ENCODE results near the gene WBP4.
"Not testable (repeated sequence)": the region's sequence is repeated elsewhere in the genome, so short reads cannot be mapped to it uniquely, and the experiment has no call there.

Gene WBP4

DNA sequence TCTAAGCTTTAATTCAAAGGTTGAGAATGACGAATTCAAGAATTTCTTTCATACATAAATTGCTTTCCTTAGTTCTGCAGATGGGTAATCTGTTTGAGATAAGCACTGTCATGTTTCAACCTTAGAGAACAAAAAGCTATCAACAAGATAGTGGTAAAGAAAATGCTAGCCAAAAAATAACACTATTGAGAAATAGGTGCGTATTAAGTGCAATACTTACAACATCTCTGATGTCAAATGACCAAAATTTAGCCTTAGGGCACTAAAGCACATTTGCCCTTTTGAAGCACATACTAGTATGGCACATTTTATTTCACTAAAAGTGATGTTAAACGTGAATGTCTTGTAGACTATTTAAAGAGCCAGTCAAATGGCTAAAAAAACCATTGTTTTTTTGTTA lies 66.4 kb downstream of the WBP4 start:
- H2BK120ac ChIP-seq (ENCODE audit: low read depth, low read length), result no peak overlapping the region
- no peak overlapping the region for H2BK5ac ChIP-seq (ENCODE audit: low read length)
- H3K4me1 ChIP-seq (ENCODE audit: control insufficient read depth, low read depth, low read length), result peaks cover 4% of the 10 kb centered on the region
- no peak overlapping the region for H3K4ac ChIP-seq (ENCODE audit: low read depth, low read length)
- H3K18ac ChIP-seq (ENCODE audit: low read length), result no peak overlapping the region
- H3K27me3 ChIP-seq (ENCODE audit: insufficient read depth, low read length, poor library complexity), result no peaks in the 10 kb centered on the region
- no peak overlapping the region for H4K8ac ChIP-seq (ENCODE audit: low read depth, low read length)
- no peak overlapping the region for H3K4me3 ChIP-seq (ENCODE audit: low read length)
- H3K27ac ChIP-seq (ENCODE audit: low read depth, low read length), result no peak overlapping the region
- H3K56ac ChIP-seq (ENCODE audit: low read length), result no peak overlapping the region
- no peak overlapping the region for H3K4me2 ChIP-seq (ENCODE audit: low read length)
- no peak overlapping the region for H3K9ac ChIP-seq (ENCODE audit: low read length)
- H2BK15ac ChIP-seq (replicated peaks; ENCODE audit: low read depth), result no peak overlapping the region
- peaks cover 10% of the 10 kb centered on the region for H3K79me2 ChIP-seq (ENCODE audit: control insufficient read depth, insufficient read depth, low read length)
- no peaks in the 10 kb centered on the region for H3K36me3 ChIP-seq (ENCODE audit: control insufficient read depth, insufficient read depth, low read length)
- H4K5ac ChIP-seq (ENCODE audit: low read length), result no peak overlapping the region
- no peak overlapping the region for H3K23ac ChIP-seq (ENCODE audit: low read length)
- no peak overlapping the region for H2AK5ac ChIP-seq (ENCODE audit: low read length)
- H3K79me1 ChIP-seq (ENCODE audit: low read length), result peaks cover 6% of the 10 kb centered on the region
- WGBS (ENCODE audit: extremely low coverage, insufficient coverage, low lambda C conversion rate), result 100% methylated on average over 1 of the region's 3 CpGs
- DNase-seq, result no peak

- no CpG with 5 or more reads among the region's 3 CpGs for WGBS (ENCODE audit: extremely low coverage, insufficient coverage, low lambda C conversion rate)
- H2AK5ac ChIP-seq (ENCODE audit: low read length), result no peak overlapping the region
- H2BK5ac ChIP-seq (ENCODE audit: low read length), result no peak overlapping the region
- H4K8ac ChIP-seq (ENCODE audit: low read depth, low read length), result no peak overlapping the region
- H3K27ac ChIP-seq (ENCODE audit: low read depth, low read length), result no peak overlapping the region
- H3K79me2 ChIP-seq (ENCODE audit: control insufficient read depth, insufficient read depth, low read length), result peaks cover 10% of the 10 kb centered on the region
- peak overlapping the region; percentile 3 for H3K9ac ChIP-seq (ENCODE audit: low read length)
- H4K5ac ChIP-seq (ENCODE audit: low read length), result no peak overlapping the region
- H2BK120ac ChIP-seq (ENCODE audit: low read depth, low read length), result no peak overlapping the region
- no peak overlapping the region for H3K4ac ChIP-seq (ENCODE audit: low read depth, low read length)
- no peaks in the 10 kb centered on the region for H3K27me3 ChIP-seq (ENCODE audit: insufficient read depth, low read length, poor library complexity)
- H3K4me3 ChIP-seq (ENCODE audit: low read length), result no peak overlapping the region
- H3K18ac ChIP-seq (ENCODE audit: low read length), result no peak overlapping the region
- H3K56ac ChIP-seq (ENCODE audit: low read length), result no peak overlapping the region
- peaks cover 6% of the 10 kb centered on the region for H3K79me1 ChIP-seq (ENCODE audit: low read length)
- H3K4me2 ChIP-seq (ENCODE audit: low read length), result peak overlapping the region; percentile 53
- H3K36me3 ChIP-seq (ENCODE audit: control insufficient read depth, insufficient read depth, low read length), result no peaks in the 10 kb centered on the region
- no peak overlapping the region for H2BK15ac ChIP-seq (replicated peaks; ENCODE audit: low read depth)
- no peak for DNase-seq
- H3K4me1 ChIP-seq (ENCODE audit: control insufficient read depth, low read depth, low read length), result peaks cover 4% of the 10 kb centered on the region
- H3K23ac ChIP-seq (ENCODE audit: low read length), result no peak overlapping the region
These were observed 69.0 kb downstream of the WBP4 start for GRCh38 chr13:41130356-41130755.

DNA sequence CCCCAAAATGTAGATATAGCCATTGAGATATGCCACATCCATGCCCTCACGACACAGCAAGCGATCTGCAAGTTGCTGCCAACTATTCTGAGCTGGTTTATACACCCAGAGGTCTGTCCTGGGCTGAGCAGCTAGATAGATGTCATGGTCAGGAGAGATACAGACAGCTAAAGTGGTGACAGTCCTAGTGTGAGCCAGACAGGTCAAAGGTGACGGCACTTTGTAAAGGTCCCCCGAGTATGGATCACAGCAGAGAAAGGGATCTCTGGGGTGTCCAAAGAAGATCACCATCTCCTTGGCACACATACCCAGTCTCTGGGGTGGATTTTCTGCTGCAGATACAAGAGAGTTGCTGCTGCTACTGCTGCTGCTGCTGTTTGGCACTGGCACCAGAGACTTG lies 69.9 kb downstream of the WBP4 start:
- DNase-seq; H2BK5ac ChIP-seq (ENCODE audit: low read length); H3K18ac ChIP-seq (ENCODE audit: low read length); H3K23ac ChIP-seq (ENCODE audit: low read length); H3K4ac ChIP-seq (ENCODE audit: low read depth, low read length); H3K27me3 ChIP-seq (ENCODE audit: insufficient read depth, low read length, poor library complexity); H3K4me3 ChIP-seq (ENCODE audit: low read length); H3K79me1 ChIP-seq (ENCODE audit: low read length); H2BK15ac ChIP-seq (replicated peaks; ENCODE audit: low read depth); H3K36me3 ChIP-seq (ENCODE audit: control insufficient read depth, insufficient read depth, low read length); H3K27ac ChIP-seq (ENCODE audit: low read depth, low read length); H4K5ac ChIP-seq (ENCODE audit: low read length); H3K79me2 ChIP-seq (ENCODE audit: control insufficient read depth, insufficient read depth, low read length); H3K9ac ChIP-seq (ENCODE audit: low read length); H3K4me1 ChIP-seq (ENCODE audit: control insufficient read depth, low read depth, low read length); H2AK5ac ChIP-seq (ENCODE audit: low read length); H4K8ac ChIP-seq (ENCODE audit: low read depth, low read length); H2BK120ac ChIP-seq (ENCODE audit: low read depth, low read length): not testable (repeated sequence)
- Histone ChIP-seq H3K4me2 (ENCODE audit: low read length) (peak overlapping the region; percentile 53), H3K56ac (ENCODE audit: low read length) (peak overlapping the region; percentile 34)
- WGBS (ENCODE audit: extremely low coverage, insufficient coverage, low lambda C conversion rate), result no CpG with 5 or more reads among the region's 4 CpGs

GRCh38 chr13:41131660-41132511 lies 70.6 kb downstream of the WBP4 start:
- H3K27ac ChIP-seq (ENCODE audit: low read depth, low read length); H3K4me1 ChIP-seq (ENCODE audit: control insufficient read depth, low read depth, low read length); H3K27me3 ChIP-seq (ENCODE audit: insufficient read depth, low read length, poor library complexity); DNase-seq; H2BK15ac ChIP-seq (replicated peaks; ENCODE audit: low read depth); H4K8ac ChIP-seq (ENCODE audit: low read depth, low read length); H3K79me1 ChIP-seq (ENCODE audit: low read length); H2AK5ac ChIP-seq (ENCODE audit: low read length); H4K5ac ChIP-seq (ENCODE audit: low read length); H3K23ac ChIP-seq (ENCODE audit: low read length); H3K36me3 ChIP-seq (ENCODE audit: control insufficient read depth, insufficient read depth, low read length); H3K79me2 ChIP-seq (ENCODE audit: control insufficient read depth, insufficient read depth, low read length); H2BK5ac ChIP-seq (ENCODE audit: low read length); H2BK120ac ChIP-seq (ENCODE audit: low read depth, low read length): not testable (repeated sequence)
- H3K4me3 ChIP-seq (ENCODE audit: low read length), result peak overlapping the region; percentile 62
- peak overlapping the region; percentile 71 for H3K4me2 ChIP-seq (ENCODE audit: low read length)
- peak overlapping the region; percentile 80 for H3K9ac ChIP-seq (ENCODE audit: low read length)
- H3K4ac ChIP-seq (ENCODE audit: low read depth, low read length), result peak overlapping the region; percentile 78
- WGBS (ENCODE audit: extremely low coverage, insufficient coverage, low lambda C conversion rate), result no CpG with 5 or more reads among the region's 48 CpGs
- H3K18ac ChIP-seq (ENCODE audit: low read length), result peak overlapping the region; percentile 65
- H3K56ac ChIP-seq (ENCODE audit: low read length), result peak overlapping the region; percentile 90

GRCh38 chr13:41132512-41133152 lies 71.3 kb downstream of the WBP4 start, which contains the start of gene KBTBD6:
Gene KBTBD6 (minus strand): TSS chr13:41132802. CDS start chr13:41132511, 291 bp downstream.
- peak within 1 kb of the TSS; percentile 62 for H3K4me3 ChIP-seq (ENCODE audit: low read length)
- no peak within 1 kb of the TSS for H2BK120ac ChIP-seq (ENCODE audit: low read depth, low read length)
- H3K23ac ChIP-seq (ENCODE audit: low read length), result no peak within 1 kb of the TSS
- no peaks in the 10 kb centered on the region for H3K27me3 ChIP-seq (ENCODE audit: insufficient read depth, low read length, poor library complexity)
- H3K79me1 ChIP-seq (ENCODE audit: low read length), result peaks cover 6% of the 10 kb centered on the region
- no peak within 1 kb of the TSS for H4K5ac ChIP-seq (ENCODE audit: low read length)
- no peak within 1 kb of the TSS for H2BK5ac ChIP-seq (ENCODE audit: low read length)
- H3K9ac ChIP-seq (ENCODE audit: low read length), result peak within 1 kb of the TSS; percentile 80
- peaks cover 4% of the 10 kb centered on the region for H3K4me1 ChIP-seq (ENCODE audit: control insufficient read depth, low read depth, low read length)
- no peaks in the 10 kb centered on the region for H3K36me3 ChIP-seq (ENCODE audit: control insufficient read depth, insufficient read depth, low read length)
- H3K79me2 ChIP-seq (ENCODE audit: control insufficient read depth, insufficient read depth, low read length), result peaks cover 10% of the 10 kb centered on the region
- no peak within 1 kb of the TSS for H3K27ac ChIP-seq (ENCODE audit: low read depth, low read length)
- H3K4me2 ChIP-seq (ENCODE audit: low read length), result peak within 1 kb of the TSS; percentile 71
- peak; percentile 100 for DNase-seq
- H4K8ac ChIP-seq (ENCODE audit: low read depth, low read length), result no peak within 1 kb of the TSS
- no peak within 1 kb of the TSS for H2AK5ac ChIP-seq (ENCODE audit: low read length)
- H3K56ac ChIP-seq (ENCODE audit: low read length), result peak within 1 kb of the TSS; percentile 90
- WGBS (ENCODE audit: extremely low coverage, insufficient coverage, low lambda C conversion rate), result no CpG with 5 or more reads among the region's 45 CpGs
- H2BK15ac ChIP-seq (replicated peaks; ENCODE audit: low read depth), result no peak within 1 kb of the TSS
- H3K18ac ChIP-seq (ENCODE audit: low read length), result peak within 1 kb of the TSS; percentile 65
- H3K4ac ChIP-seq (ENCODE audit: low read depth, low read length), result peak within 1 kb of the TSS; percentile 78
